ENCODE results near the gene CRELD1.

DNA sequence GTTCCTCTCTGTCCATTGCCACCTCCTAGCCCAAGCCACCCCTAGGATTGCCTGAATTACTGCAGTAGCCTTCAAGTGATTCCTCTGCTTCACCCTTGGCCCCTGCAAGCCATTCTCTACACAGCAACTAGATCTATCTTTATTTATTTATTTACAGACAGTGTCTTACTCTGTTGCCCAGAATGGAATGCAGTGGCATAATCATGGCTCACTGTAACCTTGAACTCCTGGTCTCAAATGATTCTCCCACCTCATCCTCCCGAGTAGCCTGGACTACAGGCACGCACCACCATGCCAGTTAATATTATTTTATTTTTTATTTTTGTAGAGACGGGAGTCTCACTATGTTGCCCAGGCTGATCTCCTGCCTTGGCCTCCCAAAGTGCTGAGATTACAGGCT lies 45.1 kb upstream of the CRELD1 start:
- TF ChIP-seq POLR2AphosphoS5 (IDR thresholded peaks at IDR 0.05; ENCODE audit: low read depth, low read length) = no peak
- TF ChIP-seq, protein P1, sequence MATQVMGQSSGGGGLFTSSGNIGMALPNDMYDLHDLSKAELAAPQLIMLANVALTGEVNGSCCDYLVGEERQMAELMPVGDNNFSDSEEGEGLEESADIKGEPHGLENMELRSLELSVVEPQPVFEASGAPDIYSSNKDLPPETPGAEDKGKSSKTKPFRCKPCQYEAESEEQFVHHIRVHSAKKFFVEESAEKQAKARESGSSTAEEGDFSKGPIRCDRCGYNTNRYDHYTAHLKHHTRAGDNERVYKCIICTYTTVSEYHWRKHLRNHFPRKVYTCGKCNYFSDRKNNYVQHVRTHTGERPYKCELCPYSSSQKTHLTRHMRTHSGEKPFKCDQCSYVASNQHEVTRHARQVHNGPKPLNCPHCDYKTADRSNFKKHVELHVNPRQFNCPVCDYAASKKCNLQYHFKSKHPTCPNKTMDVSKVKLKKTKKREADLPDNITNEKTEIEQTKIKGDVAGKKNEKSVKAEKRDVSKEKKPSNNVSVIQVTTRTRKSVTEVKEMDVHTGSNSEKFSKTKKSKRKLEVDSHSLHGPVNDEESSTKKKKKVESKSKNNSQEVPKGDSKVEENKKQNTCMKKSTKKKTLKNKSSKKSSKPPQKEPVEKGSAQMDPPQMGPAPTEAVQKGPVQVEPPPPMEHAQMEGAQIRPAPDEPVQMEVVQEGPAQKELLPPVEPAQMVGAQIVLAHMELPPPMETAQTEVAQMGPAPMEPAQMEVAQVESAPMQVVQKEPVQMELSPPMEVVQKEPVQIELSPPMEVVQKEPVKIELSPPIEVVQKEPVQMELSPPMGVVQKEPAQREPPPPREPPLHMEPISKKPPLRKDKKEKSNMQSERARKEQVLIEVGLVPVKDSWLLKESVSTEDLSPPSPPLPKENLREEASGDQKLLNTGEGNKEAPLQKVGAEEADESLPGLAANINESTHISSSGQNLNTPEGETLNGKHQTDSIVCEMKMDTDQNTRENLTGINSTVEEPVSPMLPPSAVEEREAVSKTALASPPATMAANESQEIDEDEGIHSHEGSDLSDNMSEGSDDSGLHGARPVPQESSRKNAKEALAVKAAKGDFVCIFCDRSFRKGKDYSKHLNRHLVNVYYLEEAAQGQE (IDR thresholded peaks at IDR 0.05; ENCODE audit: insufficient read depth in 1 of 2, low read depth in 2 of 2, low read length in 2 of 2) = no peak
- no peak for TF ChIP-seq TAF1 (IDR thresholded peaks at IDR 0.05; ENCODE audit: borderline replicate concordance, insufficient read depth, low read length)
- no peak for TF ChIP-seq SIN3A (IDR thresholded peaks at IDR 0.05; ENCODE audit: borderline replicate concordance, insufficient read depth, low read length)

Measured in PFSK-1 (cell line).